Measurements from ENCODE around the gene RIN1. TPM values are rescaled to one million over a fixed set of nuclear protein-coding genes. Genes with fewer than 3 reads are reported as not detected.

The RIN1 gene
- total and polyA plus RNA-seq, 2 donors (not counting 1 experiment from before 2014, with no cell fraction given): 0.72 to 1.7 TPM

DNA sequence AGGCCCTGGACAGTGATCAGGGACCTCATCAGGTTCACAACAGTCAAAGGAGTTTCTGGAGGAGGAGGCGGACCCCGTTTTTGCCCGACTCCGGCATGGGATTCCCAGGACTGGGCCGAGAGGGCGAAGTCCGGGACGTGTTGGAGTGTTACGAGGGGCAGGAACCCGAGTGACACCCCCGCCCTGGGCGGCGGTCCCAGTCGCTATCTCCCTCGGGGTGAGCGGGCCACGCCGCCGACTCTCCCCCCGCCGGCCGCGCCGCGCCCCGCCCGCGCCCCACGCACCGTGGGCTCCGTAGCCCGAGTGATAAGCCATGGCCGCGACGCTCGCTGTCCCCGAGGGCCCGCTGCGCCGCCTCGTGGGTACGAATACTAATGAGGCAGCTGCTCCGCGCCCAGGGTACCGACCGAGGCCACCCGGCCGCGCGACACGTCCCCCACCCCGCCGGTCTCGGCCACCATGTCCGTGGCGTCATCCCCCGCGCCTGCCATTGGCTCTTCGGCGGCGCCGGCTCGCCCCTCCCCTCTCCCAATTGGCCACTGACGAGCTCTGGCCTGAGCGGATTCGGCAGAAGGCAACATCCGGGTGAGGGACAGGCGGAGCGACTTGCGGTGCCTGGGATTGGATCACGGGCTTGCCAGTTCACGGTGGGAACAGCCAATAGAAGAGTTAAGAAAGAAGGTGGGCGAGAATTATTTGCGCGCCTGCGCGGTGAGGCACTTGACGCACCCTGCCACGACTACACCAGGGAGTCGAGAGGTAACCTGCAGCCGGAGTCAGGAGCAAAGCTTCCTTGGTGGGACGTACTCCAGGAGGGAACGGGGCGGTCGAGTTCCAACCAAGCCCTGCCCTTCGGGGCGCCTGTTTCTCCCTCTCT, 47.3 kb downstream of the RIN1 start, which contains the start of gene YIF1A:
Gene YIF1A, minus strand, starts transcription at position 473 of the 877 bp plus-strand sequence. Its CDS starts 158 bp downstream, at position 315.
- no peak for TF ChIP-seq EZH2 (IDR thresholded peaks at IDR 0.05; ENCODE audit: borderline replicate concordance, insufficient read depth, low read depth, low read length, poor library complexity, severe bottlenecking)
- TF ChIP-seq, protein P1, sequence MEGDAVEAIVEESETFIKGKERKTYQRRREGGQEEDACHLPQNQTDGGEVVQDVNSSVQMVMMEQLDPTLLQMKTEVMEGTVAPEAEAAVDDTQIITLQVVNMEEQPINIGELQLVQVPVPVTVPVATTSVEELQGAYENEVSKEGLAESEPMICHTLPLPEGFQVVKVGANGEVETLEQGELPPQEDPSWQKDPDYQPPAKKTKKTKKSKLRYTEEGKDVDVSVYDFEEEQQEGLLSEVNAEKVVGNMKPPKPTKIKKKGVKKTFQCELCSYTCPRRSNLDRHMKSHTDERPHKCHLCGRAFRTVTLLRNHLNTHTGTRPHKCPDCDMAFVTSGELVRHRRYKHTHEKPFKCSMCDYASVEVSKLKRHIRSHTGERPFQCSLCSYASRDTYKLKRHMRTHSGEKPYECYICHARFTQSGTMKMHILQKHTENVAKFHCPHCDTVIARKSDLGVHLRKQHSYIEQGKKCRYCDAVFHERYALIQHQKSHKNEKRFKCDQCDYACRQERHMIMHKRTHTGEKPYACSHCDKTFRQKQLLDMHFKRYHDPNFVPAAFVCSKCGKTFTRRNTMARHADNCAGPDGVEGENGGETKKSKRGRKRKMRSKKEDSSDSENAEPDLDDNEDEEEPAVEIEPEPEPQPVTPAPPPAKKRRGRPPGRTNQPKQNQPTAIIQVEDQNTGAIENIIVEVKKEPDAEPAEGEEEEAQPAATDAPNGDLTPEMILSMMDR (IDR thresholded peaks at IDR 0.05): peak; percentile 21
- H3K4me3 ChIP-seq (ENCODE audit: control extremely low read depth in 1 of 5, extremely low read depth in 1 of 5, insufficient read depth in 1 of 5, low read depth in 2 of 5, low read length in 4 of 5): peak within 1 kb of the TSS; percentile 53 to 92 (median 77)
- H3K79me2 ChIP-seq (ENCODE audit: control insufficient read depth, insufficient read depth, low read length): peaks cover 35% of the 10 kb centered on the region
- H3K4me2 ChIP-seq (replicated peaks; ENCODE audit: low read depth, low read length, poor library complexity, severe bottlenecking): peak within 1 kb of the TSS; percentile 94
- H2AFZ ChIP-seq (ENCODE audit: insufficient read depth, low read depth, low read length, poor library complexity, severe bottlenecking): peak within 1 kb of the TSS; percentile 83
- peaks cover 2 to 33% (median 15%) of the 10 kb centered on the region in 4 experiments for H3K27me3 ChIP-seq (replicated peaks in 1 of 4; ENCODE audit: control extremely low read depth in 1 of 4, control insufficient read depth in 3 of 4, insufficient read depth in 4 of 4, low read length in 3 of 4)
- DNase-seq (peak; percentile 99), ATAC-seq (ENCODE audit: low read depth) (peak; percentile 93)
- Mint-ChIP-seq H3K27me3 (peaks cover 12% of the 10 kb centered on the region), H3K4me3 (peak within 1 kb of the TSS; percentile 95), H3K27ac (peak within 1 kb of the TSS; percentile 94), H3K9me3 (ENCODE audit: insufficient read depth) (no peaks in the 10 kb centered on the region), H3K4me1 (peaks cover 37% of the 10 kb centered on the region)
- H3K27ac ChIP-seq (ENCODE audit: low read length in 2 of 2): peak within 1 kb of the TSS; percentile 65 to 88
- H3K9me3 ChIP-seq (ENCODE audit: control extremely low read depth in 1 of 3, control insufficient read depth in 2 of 3, insufficient read depth in 1 of 3, low read length in 2 of 3): peaks cover 0 to 4% (median 0%) of the 10 kb centered on the region in 3 donors
- H4K20me1 ChIP-seq (ENCODE audit: control insufficient read depth, insufficient read depth, low read length, poor library complexity, severe bottlenecking): peaks cover 26% of the 10 kb centered on the region
- H3K9ac ChIP-seq (ENCODE audit: low read length): peak within 1 kb of the TSS; percentile 95
- peaks cover 34 to 42% of the 10 kb centered on the region in 2 donors for H3K4me1 ChIP-seq (ENCODE audit: control insufficient read depth in 2 of 2, insufficient read depth in 2 of 2, low read length in 2 of 2)
- ChIA-PET CTCF (interaction anchor here (0.8 to 2.3 kb wide), 9 partner anchors 9 to 237 kb away, joined by 3 to 13 read pairs (median 4); partner anchors contain the start of genes RAB1B and SF3B2), POLR2A (interaction anchor here (0.5 to 1.8 kb wide), 5 partner anchors 21 to 1176 kb away, joined by 3 to 13 read pairs (median 5); partner anchors contain the start of gene RAB1B)
- intact Hi-C loops (cut with micrococcal nuclease): loop anchor here (1.0 to 5.0 kb wide), 4 partner anchors 21 to 177 kb away; partner anchors contain the start of genes PELI3, RAB1B and SLC29A2
- under 1% methylated on average over 85 of the region's 87 CpGs for WGBS (ENCODE audit: insufficient coverage)
- H3K36me3 ChIP-seq (replicated peaks in 1 of 2; ENCODE audit: control extremely low read depth in 1 of 2, control insufficient read depth in 1 of 2, extremely low read depth in 1 of 2, insufficient read depth in 2 of 2, low read length in 1 of 2): peaks cover 0 to 13% of the 10 kb centered on the region in 2 experiments
